ENCODE measurements around the gene RTN4RL2.

DNA sequence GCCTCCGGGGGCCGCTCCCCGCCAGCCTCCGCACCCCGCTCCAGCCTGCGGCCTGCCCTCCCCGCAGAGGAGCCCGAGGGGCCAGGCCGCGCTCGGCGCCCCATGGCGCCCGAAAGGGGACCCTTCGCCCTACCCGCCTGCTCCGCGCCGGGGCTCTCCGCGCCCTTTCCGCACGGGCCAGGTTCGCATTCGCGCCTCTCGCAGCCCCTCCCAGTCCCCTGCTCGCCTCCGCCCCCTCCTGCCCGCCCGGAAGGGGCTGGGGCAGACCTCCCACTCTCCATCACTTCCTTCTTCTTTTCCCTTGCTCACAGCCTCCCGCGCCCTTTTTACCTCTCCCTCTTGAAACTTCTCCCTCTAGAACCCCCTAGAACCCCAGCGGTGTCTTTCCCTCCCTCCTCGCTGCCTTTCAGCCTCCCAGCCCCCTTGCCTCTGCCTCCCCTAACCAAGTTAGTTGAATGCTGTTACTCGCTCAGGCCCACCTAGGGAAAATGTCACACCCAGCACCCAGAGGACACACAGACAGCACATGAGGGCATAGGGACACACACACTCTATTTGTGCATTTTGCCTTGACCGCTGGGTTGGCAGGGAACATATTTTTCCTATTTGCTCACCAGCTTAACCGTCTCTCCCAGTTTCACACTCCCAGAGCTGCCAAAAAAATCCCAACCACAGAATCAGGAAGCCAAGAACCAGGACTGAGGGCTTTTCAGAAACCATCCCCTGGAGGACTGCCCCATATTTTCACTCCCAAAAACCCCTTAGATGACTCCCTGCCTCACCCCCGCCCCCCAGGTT lies 33.2 kb upstream of the RTN4RL2 start, which contains the start of gene SLC43A3:
- peak; percentile 90 for TF ChIP-seq POLR2A (IDR thresholded peaks at IDR 0.05; ENCODE audit: low read depth, low read length)
- peak; percentile 63 for TF ChIP-seq TAF1 (IDR thresholded peaks at IDR 0.05; ENCODE audit: low read depth, low read length)
- TF ChIP-seq POLR2AphosphoS5 (IDR thresholded peaks at IDR 0.05; ENCODE audit: low read depth, low read length) = peak; percentile 80
- TF ChIP-seq SPI1 (IDR thresholded peaks at IDR 0.05; ENCODE audit: low read depth, low read length) = peak; percentile 31; the same call in 1 of the 2 replicates
